Islet precursor cell (in vitro differentiated cells): ENCODE data around the gene PPTC7.
"Not testable (repeated sequence)": the region's sequence is repeated elsewhere in the genome, so short reads cannot be mapped to it uniquely, and the experiment has no call there.

Source experiments
- DNase-seq: peaks from one replicate; pipeline ENCODE4 v3.0.0-alpha.2; 2018

The PPTC7 gene

DNA sequence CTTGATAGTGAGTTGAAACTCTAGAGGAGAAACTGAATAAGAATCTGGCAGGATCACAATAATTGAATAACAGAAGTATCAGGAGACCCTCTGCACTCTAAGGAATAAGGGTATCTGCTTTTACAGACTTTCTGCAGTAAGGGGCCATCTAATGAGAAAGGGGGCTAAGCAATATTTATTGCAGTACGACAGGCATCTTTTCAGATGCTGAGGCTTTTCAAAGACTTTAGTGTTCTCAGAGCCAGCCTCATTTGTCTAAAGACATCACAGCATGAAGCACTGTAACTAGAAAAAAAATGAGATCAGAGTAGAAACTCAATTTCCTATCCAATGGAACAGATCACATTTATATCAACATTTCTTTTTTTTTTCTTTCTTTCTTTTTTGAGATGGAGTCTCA, 22.2 kb downstream of the PPTC7 start:
- no peak for DNase-seq

DNA sequence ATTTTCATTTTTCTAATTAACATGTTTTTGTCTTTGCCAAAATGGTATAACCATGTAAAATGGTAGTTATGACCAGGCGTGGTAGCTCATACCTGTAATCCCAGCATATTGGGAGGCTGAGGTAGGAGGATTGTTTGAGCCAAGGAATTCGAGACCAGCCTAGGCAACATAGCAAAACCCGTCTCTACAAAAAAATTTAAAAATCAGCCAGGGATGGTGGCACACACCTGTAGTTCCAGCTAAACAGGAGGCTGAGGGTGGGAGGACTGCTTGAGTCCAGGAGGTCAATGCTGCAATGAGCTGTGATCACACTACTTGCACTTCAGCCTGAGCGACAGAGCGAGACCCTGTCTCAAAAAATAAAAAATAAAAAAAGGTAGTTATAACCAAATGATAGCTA, 23.1 kb downstream of the PPTC7 start:
- DNase-seq, result no peak

DNA sequence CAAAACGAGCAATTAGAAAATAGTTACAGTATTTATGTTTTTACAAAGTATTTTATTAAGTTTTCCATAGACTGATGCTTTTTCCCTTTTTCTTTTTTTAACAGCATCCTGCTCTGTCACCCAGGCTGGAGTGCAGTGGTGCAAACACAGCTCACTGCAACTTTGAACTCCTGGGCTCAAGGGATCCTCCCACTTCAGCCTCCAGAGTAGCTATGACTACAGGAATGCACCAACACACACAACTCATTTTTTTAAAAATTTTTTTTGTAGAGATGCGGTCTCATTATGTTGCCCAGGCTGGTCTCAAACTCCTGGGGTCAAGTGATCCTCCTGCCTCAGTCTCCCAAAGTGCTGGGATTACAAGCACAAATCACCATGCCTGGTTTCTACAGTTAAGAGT, 24.2 kb downstream of the PPTC7 start:
- DNase-seq, result not testable (repeated sequence)

DNA sequence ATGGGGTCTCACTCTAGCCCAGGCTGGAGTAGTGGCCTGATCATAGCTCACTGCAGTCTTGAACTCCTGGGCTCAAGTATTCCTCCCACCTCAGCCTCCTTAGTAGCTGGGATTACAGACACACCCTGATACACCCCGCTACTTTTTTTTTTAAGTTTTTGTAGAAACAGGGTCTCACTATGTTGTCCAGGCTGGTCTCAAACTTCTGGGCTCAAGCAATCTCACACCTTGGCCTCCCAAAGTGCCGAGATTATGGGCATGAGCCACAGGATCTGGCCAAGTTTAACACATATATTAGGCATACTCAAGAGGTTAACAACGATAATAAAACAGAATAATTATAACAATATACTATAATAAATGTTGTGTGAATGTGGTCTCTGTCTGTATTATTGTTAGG, 25.8 kb downstream of the PPTC7 start:
- no peak for DNase-seq

DNA sequence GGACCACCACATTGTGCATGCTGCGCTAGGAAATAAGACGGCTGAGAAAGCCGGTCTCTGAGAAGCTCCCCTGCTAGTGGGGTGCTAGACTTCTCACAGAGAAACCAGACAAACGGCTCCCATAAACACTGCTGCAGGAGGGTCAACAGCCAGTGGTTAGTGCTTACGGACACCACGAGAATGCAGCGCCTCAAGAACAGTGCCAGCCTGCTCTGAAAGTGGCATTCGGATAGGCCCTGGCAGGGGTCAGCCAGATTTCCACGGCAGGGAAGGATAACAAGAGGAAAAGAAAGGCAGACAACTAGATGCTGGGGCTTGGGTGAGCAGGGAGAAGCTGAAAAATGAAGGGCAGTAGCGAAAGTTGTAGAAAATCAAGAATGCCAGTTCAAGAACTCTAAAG, 26.4 kb downstream of the PPTC7 start:
- DNase-seq, result no peak

DNA sequence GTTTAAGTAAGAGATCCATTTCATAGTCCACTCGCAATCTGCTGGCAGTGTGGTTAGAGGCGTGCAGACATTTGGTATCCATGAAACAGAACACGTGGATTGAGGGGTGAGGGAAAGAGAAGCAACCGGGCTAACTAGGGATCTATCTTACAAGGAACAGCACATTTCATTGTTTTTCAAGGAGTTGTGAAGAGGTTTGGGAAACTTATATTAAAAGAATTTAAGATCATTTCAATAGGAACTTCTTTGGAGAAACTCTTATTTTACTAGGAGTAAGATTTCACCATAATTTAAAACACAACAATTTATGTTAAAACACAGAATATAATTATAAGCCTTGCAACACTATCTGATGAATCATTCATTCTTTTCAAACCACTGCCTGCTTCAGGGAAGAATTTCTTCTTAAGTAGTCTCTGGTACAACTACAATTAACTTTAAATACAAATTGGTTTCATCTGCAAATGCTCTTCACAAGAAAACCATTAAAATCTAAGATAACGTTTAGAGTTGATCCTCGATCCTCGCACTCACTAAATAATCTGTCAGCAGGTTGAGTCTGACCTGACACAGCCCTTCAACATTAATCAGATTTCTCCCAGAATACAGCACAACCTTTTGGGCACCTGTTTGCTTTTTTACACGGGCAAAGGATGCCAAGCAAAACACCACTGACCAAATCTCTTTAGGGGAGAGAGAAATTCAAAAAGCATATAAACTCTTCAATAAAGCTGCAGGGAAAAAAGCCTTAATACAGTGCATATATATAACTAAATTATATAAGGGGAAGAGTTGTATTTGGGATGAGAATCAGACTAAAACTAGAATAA, 27.3 kb downstream of the PPTC7 start:
- no peak for DNase-seq

DNA sequence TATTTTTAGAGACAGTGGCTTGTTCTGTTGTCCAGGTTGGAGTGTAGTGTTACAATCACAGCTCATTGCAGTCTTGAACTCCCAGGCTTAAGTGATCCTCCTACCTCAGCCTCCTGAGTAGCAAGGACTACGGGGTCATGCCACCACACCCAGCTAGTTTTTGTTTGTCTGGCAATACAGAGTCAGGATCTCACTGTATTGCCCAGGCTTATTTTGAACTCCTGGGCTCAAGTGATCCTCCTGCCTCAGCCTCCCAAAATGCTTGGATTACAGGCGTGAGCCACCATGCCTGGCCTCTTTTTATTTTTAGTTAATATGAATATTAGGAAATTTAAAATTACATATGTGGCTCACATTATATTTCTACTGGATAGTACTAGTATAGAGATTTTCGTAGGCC, 28.9 kb downstream of the PPTC7 start:
- DNase-seq, result no peak

DNA sequence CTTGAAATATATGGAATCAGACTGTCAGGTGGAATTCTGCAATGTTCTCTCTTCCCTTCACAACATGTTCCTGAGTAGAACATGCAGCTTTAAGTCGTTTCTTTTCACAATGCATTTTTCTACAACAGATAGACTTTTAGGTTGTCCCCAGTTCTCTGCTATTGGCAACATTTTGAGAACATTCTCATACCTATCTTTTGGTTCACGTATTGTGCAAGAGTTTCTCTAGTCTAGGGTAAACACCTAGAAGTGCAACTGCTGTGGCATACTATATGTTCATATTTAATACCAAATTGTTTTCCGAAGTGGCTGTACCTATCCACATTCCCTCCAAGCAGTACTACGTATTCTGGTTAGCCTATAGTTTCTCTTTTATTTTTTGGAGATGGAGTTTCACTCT, 32.1 kb downstream of the PPTC7 start:
- no peak for DNase-seq

DNA sequence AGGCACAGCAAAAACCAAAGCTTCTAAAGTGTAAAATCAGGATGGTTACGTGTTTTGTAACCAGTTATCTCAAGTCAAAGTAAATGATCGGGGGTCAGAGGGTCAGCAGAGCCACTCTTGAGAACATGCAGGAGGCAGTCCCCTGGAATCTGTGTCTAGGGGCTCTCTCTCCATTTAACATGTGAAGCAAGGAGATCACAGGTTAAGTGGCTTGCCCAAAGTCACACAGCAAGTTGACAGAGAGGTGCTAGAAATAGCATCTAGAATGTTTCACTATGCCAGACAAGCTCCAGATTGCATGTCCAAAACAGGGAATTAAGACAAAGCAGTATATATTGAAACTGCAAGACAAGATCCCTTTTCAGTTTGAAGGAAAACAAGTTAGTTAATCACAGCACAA, 33.4 kb downstream of the PPTC7 start:
- DNase-seq, result no peak

DNA sequence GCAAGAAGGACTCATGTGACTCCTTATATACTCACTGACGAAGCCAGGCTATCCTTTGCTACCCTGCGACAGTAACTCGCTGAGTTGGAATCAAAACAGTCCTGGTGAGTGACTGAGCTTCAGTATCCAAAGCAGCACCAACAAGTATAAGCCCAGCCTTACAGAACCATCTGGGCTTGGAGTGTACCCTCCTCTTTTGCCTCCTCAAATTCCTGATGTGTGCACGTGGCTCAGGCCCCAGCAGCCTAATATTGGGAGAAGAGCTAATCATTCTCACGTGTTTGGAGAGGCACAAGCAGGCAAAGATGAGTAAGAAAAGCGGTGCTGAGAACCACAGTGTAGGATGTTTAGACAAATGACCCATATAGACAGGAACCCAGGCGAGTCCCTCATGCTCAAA, 34.4 kb downstream of the PPTC7 start:
- no peak for DNase-seq

DNA sequence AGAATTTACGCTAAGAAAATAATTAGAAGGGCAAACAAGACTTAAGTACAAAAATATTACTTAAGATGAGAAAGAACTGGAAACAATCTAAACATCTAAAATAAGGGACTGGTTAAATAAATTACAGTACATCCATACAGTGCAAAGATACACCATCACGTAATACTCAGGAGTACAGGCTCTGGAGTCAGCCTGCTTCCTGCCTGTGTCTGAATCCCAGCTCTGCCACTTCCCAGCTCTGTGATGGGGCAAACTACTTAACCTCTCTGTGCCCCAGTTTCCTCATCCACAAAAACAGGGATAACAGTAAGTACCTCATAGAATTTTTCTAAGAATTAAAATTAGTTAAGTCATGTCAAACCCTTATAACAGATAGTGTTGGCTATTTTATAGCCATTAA, 36.0 kb downstream of the PPTC7 start:
- DNase-seq, result no peak

DNA sequence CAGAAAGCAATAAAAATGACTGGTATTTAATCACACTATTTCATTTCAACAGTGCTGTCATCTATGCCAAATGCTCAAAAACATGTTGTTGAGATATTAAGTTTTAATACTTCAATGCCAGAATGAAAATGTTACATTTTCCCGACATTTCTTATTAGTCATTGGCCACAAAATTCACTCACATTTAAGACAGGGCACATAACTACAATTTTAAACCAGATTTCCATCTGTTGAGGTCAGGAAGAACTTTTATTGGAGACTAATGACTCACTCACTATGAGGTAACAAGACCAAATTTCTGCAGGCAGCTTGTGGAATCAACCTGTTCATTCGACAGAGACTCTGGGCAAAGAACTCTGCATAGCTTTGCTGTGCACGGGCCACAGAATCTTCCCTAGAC, 36.8 kb downstream of the PPTC7 start:
- no peak for DNase-seq

DNA sequence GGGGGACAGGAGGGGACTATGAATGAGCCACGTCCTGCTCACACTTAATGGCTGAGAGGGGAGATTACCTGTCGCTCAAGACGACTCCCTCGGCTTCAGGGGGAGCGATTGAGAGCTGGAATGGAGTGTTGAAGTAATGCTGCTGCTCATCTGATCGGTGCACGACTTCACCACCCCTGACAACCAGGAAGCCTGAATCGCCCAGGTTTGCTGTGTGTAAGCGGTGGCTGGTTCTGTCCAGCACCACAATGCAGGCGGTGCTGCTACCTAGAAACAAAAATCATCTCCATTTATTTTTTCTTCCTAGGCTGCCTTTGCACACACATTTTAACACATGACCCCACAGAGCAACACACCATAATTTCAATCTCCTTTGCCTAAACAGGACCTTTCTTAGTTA, 37.3 kb downstream of the PPTC7 start:
- no peak for DNase-seq

DNA sequence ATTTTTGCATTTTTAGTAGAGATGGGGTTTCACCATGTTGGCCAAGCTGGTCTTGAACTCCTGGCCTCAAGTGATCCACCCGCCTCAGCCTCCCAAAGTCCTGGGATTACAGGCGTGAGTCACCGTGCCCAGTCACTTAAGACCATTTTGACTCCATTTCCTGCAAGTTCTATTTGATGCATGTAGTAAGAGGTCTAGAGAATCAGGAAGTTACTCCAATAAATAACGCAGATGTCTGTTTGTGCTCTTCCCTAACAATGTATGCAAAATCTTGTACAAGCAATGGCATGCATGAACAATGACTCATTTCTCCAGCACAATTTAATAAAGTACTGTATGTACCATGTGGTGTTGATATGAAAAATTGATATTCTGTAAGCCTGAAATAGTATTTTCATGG, 37.9 kb downstream of the PPTC7 start:
- DNase-seq, result not testable (repeated sequence)

DNA sequence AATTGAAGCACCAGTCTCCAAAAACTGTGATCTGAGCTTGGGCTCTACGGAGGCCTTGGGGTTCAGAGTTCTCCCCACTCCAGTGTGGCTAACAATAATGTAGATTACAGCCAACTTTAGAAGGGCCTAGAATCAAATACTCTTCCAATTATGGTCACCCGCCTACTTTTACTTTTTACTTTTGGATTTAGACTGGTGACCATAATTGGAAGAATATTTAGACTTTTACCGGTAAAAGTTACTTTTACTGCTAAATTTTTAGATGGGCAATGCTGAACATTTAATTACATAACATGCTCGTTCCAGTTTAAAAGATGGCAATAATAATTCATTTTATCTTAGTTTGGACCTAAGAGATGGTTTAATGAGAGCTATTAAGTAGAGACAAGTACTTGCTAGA, 39.2 kb downstream of the PPTC7 start:
- no peak for DNase-seq

DNA sequence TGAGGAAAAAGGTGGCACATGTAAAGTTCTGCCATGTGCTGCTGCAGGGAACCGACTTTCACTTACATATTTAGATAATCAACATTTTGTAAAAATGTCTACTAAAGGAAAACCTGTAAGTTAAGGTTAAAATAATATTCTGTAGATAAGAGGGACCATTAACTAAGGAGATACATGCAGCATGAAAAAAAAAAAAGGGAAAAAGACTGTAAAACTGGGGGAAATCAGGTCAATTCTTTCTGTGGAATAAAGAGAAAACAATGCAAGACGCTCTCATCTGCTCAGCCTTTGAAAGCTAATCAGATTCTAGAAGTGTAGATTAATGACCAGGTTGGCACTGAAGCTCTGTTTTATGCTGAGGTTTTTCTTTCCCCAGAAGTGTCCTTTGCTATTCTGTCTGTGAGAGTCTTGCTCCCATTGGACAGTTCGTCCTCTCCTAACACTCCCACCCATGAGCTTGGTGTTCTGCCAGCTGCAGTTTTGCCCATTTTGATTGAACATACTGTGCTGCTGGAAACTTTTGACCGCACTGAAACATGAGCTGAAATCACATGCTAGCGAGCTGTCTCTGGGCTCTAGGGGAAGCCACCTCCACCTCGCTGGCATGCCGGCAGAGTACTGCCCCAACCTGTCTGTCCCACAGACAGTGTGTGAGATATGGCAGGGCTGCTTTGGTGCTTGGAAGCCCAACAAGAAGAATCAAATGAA, 39.7 kb downstream of the PPTC7 start:
- no peak for DNase-seq

DNA sequence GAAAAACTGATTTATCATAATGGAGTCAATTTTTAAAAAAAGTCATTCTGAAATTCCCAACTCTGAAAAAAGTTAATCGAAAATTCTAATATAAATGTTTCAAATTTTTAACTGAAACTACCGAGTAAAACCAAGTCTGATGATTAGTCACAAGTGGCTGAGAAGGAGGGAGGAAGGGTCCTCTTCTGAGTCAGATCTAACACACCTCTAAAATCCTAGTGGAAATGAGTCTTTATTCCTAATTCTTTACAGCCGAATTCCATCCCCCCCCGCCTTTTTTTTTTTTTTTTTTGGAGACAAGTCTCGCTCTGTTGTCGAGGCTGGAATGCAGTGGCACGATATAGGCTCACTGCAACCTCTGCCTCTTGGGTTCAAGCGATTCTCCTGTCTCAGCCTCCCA, 43.1 kb downstream of the PPTC7 start:
- no peak for DNase-seq

DNA sequence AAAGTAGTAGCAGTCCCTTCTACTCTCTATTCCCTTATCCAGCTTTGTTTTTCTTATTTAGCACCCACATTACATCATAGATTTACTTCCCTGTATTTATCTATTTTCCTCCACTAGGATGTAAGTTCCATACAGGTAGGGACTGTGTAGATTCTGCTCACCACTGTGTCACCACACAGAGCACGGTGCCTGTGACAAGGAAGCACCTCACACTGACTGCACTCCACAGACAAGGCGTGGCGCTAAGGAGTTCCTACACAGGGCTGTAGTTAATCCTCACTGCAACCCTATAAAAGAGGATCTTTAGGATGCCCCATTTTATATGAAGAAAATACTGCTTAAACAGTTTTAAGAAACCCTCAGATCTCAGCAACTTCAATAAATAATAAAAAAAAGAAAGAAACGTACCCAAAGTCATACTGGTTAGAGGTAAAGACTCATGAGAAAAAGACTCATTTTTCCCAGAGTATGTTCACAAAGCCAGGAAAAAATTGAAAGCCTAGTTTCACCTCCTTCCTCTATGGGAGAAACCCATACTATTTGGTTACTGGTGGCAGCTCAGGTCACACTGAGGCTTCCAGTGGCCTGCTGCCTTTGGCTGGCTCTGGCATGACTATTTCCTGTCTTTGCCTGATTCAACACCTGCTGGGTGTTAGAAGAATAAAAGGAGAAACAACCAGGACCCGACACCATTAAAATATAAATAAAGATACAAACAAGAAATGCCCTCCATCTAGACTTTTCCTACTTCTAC, 44.1 kb downstream of the PPTC7 start:
- no peak for DNase-seq

DNA sequence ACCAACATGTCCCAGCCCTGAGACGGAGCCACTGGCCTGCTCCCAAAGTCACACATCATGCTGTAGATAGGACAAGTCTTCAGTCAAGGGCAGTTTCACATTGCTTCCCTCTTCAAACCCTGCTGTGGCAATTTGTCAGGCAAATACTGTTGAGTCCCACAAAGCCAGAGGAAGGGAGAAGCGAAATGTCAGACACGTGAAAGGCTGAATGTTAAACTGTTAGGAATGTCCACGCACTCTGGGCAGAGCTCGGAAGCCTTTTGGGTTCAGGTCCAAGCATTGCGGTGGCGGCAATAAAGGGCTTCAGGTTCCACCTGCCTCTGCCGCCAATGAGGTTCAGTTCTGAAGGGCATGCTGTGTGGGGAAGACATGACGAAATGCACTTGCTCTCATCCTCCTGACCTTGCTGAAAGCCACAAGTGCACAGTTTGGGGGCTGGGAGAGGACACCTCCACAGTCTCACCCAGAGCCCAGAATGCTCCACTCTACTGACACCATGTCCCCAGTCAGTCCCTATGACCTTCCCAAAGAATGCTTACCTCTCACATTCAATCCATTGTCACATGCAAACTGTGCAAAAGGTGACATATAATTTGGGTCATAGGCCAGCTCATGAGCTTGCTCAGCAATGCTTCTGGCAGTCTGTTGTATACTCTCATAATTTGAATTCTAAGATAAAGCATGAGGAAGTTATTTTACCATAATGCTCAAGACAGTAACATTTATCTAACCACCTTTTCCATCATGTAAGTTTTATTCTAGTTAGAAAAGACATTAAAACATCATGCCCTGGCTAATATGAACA, 45.3 kb downstream of the PPTC7 start:
- DNase-seq, result no peak

DNA sequence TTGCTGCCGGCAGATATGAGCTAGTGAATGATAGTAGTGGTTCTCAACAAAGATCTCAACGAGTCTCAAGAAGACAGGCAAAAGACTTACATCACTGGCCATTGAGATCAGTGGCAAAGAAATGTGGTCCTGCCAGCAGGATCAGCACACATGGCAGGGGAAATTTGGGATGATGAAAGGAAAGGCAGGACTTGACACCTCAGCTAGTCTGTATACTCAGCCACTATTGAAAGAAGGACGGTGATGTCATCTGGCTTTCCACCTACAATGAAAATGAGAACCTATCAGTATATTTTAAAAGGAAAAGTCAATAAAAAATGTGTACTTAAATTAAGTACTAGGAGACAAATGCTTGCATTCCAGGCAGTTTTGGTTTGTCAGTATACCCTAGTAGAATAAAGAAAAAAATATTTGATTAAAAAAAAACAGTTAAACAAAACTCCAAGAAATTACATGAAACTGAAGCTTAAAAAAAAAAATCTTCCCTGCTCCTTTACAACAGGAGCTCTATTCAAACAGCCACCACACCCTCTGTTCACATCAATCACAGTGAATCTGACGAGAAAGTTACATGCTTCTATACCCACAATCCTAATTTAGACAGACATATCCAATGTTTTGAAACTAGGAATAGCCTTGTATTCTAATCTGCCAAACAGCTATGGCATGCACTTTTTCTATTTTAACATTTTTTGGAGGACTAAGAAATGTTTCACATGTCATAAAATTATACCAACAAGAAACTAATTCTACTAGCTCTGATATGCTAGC, 46.1 kb downstream of the PPTC7 start:
- DNase-seq, result no peak

DNA sequence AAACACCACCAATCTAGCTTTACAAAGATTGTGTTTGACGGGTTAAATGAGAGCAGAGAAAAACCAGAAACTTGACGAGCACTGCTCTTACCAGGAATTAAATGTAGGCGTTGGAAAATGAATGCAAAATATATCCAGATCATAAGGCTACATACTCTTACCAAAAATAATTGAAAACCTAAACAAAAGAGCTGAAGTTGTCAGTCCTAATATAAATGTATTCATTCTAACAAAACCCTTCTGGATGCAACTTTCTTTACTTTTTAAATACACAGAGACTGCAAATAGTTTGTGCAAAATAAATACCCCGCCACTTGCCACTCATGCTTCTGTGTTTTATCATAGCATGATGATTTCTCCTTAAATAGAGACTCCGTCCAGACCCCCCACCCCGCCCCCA, 48.3 kb downstream of the PPTC7 start:
- no peak for DNase-seq

DNA sequence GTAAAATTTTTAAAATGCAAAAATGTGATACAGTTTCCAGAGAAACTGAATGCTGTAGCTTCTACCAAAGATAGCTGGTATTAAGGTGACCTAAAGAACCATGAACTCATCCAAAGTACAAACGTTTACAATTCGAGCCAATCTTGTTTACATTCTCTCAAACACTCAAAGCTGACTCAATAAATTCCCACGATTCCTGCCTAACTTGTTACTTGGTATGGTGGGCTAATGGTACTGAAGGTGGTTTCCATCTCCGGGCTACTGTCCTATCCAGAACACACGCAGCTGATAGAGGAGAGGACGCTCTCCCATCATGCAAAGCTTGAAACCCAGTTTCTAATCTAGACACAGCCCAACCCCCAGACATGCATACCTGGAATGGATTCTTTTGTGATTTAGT, 49.5 kb downstream of the PPTC7 start:
- no peak for DNase-seq
